IPS-20b (cell line): ENCODE results near the gene CLP1.

Experiments used
- H3K27ac ChIP-seq: one replicate; pipeline ENCODE4 v1.5.1; 2013; ENCODE audit warnings: low read length
- H3K27me3 ChIP-seq: 2 replicates; pipeline ENCODE4 v1.6.1; 2013; ENCODE audit warnings: mild to moderate bottlenecking, low read length, inconsistent platforms; ENCODE audit not compliant: insufficient read depth
- H3K36me3 ChIP-seq: 2 replicates; pipeline ENCODE4 v1.6.1; 2013; ENCODE audit warnings: low read depth, mild to moderate bottlenecking, inconsistent platforms, low read length, moderate library complexity; ENCODE audit not compliant: insufficient read depth
- H3K4me1 ChIP-seq: 2 replicates; pipeline ENCODE4 v1.6.1; 2013; ENCODE audit warnings: mild to moderate bottlenecking, control low read depth, inconsistent platforms, low read length, moderate library complexity; ENCODE audit not compliant: insufficient read depth
- H3K4me3 ChIP-seq: 2 replicates; pipeline ENCODE4 v1.5.1; 2013; ENCODE audit warnings: mild to moderate bottlenecking, low read length, inconsistent platforms
- H3K9ac ChIP-seq: 2 replicates; pipeline ENCODE4 v1.6.1; 2013; ENCODE audit warnings: low read depth, mild to moderate bottlenecking, inconsistent platforms, low read length, moderate library complexity
- H3K9me3 ChIP-seq: 2 replicates; pipeline ENCODE4 v1.6.1; 2013; ENCODE audit warnings: mild to moderate bottlenecking, low read depth, low read length, inconsistent platforms; ENCODE audit not compliant: insufficient read depth

The CLP1 gene

DNA sequence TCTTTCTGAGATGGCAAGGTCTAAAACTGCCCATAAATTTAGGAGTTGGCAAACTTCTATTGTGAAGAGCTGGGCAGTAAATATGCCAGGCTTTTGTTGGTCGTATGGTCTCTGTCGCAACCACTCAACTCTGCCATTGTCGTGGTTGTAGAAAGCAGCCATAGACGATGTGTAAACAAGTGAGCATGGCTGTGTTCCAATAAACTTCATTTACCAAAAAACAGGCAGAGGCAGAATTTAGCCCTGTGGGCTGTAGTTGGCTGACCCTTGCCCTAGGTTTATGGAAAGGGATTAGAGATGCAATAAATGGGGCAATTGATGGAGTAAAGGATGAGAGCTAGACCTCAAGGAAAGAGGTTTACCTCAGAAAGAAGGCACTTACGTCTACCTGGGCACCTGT is 25.4 kb upstream of the CLP1 start:
- Histone ChIP-seq H3K4me3 (no peak overlapping the region), H3K27me3 (peaks cover 5% of the 10 kb centered on the region), H3K36me3 (no peaks in the 10 kb centered on the region), H3K4me1 (peaks cover 5% of the 10 kb centered on the region; the same call in 1 of the 2 replicates), H3K9me3 (no peaks in the 10 kb centered on the region), H3K27ac (no peak overlapping the region), H3K9ac (no peak overlapping the region)

DNA sequence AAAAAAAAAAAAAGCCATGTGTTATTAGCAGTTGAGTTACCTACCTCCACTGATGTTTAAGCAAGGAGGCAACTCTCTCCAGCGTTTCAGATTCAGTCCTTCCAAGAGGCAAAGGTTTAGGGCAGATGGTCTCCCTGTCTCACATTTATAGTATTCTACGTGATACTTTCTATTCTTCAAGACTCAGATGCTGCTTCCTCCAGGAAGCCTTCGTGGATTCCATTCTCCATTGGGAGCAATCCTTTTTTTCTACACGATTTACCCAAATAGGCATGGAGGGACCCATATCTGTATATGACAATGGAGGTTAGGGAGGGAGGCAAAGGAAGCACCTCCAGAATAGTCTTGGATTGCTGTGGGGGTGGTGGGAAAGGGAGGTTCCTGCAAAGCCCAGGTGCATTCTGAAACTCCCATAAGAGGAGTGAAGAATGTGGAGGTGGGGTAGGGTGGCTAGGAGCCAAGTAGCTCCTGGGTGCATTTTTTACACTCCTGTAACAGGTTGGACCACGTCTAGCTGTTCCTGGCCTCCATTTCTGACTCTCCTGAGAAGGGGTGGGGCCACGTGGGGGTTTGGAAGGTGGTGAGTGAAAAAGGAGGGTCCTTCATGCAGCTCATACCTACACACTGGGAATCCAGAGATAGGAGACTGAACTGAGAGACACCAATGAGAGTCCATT is 24.0 kb upstream of the CLP1 start:
- Histone ChIP-seq H3K27me3 (peaks cover 5% of the 10 kb centered on the region), H3K9ac (no peak overlapping the region), H3K4me1 (peaks cover 12% of the 10 kb centered on the region; the same call in 1 of the 2 replicates), H3K36me3 (no peaks in the 10 kb centered on the region; the same call in 1 of the 2 replicates), H3K9me3 (no peaks in the 10 kb centered on the region), H3K27ac (no peak overlapping the region), H3K4me3 (no peak overlapping the region)

DNA sequence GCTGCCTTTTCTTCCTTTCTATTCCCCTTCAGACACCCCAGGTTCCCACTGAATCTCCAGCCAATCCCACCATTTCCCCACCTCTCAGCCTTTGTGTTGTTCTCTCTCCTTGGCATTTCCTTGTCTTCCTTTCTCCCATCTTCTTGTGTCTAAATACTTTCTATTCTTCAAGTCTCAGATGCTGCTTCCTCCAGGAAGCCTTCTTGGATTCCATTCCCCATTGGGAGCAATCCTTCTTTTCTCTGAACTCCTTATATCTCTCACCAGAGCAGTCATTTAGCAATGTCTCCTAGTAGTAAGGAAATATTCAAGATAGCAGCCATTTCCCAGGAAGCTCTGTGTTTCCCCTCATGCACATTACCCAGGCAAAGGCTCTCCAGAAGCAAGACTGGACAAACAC is 23.3 kb upstream of the CLP1 start:
- Histone ChIP-seq H3K4me3 (no peak overlapping the region), H3K4me1 (peaks cover 12% of the 10 kb centered on the region; the same call in 1 of the 2 replicates), H3K27me3 (peaks cover 5% of the 10 kb centered on the region), H3K27ac (no peak overlapping the region), H3K9me3 (no peaks in the 10 kb centered on the region), H3K36me3 (no peaks in the 10 kb centered on the region; the same call in 1 of the 2 replicates), H3K9ac (no peak overlapping the region)

DNA sequence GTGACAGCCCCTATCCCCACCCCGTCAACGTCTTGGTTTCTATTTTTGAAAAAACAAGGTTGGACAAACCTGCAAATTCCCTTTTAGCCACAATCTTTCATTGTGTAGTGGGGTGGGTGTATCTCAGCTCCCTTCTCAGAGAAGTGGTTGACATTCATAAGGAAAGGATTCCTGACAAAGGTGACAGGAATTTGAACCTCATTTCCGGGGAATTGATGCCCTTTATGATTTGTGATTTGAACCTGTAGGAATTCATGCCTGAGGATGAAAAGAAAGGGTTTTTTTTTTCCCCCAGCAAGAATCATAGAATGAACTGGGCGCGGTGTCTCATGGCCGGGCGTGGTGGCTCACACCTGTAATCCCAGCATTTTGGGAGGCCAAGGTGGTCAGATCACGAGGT is 22.3 kb upstream of the CLP1 start:
- H3K4me3 ChIP-seq: no peak overlapping the region
- no peaks in the 10 kb centered on the region for H3K9me3 ChIP-seq
- peaks cover 5% of the 10 kb centered on the region for H3K27me3 ChIP-seq

DNA sequence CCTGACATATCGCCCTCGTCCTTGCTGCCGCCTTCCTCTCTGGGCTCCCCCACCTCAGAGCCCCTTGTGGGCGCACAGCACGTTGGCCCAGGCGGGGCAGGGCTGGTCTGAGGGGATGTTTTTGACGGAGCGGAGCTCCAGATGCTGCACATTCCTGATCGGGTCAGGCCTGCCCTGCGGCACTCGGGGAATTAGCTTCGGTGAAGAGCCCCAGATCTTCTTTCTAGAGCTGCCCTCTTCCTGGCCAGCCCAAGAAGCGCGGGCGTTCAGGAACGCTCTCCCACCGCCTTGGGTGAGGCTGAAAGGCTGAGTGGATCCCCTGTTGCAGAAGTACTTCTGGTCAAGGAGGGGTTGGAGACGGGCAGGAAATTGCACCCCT is 19.9 kb upstream of the CLP1 start:
- peak overlapping the region; percentile 63 for H3K4me3 ChIP-seq

More for the DNA sequence above, 22.3 kb upstream of the CLP1 start:
- peaks cover 7% of the 10 kb centered on the region for H3K36me3 ChIP-seq
- no peak overlapping the region for H3K9ac ChIP-seq
- H3K4me1 ChIP-seq: peaks cover 15% of the 10 kb centered on the region
- H3K27ac ChIP-seq: no peak overlapping the region

DNA sequence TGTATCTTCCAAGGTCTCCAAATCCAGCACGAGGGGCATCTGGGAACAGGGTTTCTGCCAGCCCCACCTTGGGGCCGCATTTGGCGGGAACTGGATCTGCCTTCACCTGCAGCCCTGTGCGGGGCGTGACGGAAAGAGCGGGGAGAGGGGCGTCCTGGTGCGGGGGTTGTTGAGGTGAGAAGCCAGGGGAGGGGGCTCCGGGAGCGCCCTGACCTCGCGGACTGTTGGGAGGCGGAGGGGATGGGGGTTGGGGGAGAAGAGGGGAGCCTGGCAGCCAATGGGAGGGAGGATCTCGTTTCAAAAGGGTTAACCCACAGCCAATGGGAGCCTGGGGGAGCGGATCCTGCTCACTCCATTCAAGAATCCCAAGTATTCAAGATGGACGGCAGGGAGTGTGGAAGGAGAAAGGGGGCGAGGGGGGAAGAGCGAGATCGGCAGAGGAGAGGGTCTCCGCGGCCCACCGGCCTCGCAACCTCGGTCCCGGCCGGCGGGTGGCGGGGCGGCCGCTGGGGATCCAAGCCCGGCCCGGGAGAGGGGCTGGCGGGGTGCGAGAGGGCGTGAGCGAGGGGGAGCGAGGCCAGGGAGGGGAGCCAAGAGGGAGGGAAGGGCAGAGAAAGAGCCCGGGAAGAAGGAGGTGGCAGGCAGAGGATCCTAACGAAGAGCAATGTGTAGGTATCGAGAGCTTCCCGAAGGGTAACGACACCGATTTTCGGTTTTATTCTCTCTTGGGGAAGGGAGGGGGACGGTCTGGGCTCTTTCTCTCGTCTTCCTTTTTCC is 19.4 kb upstream of the CLP1 start:
- Histone ChIP-seq H3K9me3 (no peaks in the 10 kb centered on the region), H3K27me3 (no peaks in the 10 kb centered on the region), H3K4me3 (peak overlapping the region; percentile 98), H3K9ac (peak overlapping the region; percentile 100), H3K36me3 (peaks cover 36% of the 10 kb centered on the region), H3K4me1 (peaks cover 37% of the 10 kb centered on the region), H3K27ac (peak overlapping the region; percentile 99)

More for the DNA sequence above, 19.9 kb upstream of the CLP1 start:
- no peaks in the 10 kb centered on the region for H3K27me3 ChIP-seq
- peaks cover 31% of the 10 kb centered on the region for H3K36me3 ChIP-seq
- no peaks in the 10 kb centered on the region for H3K9me3 ChIP-seq
- peaks cover 32% of the 10 kb centered on the region for H3K4me1 ChIP-seq
- peak overlapping the region; percentile 93 for H3K9ac ChIP-seq
- H3K27ac ChIP-seq: peak overlapping the region; percentile 98

DNA sequence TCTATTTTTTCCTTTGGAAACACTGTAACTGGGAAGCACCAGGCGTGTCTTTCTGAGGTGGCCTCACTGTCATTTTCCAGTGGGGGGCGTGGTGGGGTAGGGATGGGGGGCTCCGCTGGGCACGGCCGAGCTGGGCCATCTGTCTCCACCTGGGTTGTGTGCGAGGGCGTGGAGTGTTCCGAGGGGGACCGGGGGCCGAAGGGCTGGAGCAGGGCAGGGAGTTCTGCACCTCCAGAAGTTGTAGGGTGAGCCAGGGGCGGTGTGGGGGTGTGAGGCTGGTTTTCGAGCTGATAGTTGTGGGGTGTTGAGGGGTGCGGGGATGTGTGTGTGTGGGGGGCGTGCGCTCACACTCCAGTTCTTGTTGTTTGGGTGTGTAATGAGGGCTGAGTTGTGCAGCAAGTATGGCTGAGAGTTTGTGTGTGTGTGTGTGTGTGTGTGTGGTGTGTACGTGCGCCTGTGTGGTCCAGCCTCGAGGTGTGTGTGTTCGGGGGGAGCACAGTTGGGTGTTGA is 18.7 kb upstream of the CLP1 start:
- peak overlapping the region; percentile 99 for H3K27ac ChIP-seq
- H3K4me1 ChIP-seq: peaks cover 44% of the 10 kb centered on the region
- H3K9ac ChIP-seq: peak overlapping the region; percentile 100
- H3K9me3 ChIP-seq: no peaks in the 10 kb centered on the region
- H3K4me3 ChIP-seq: peak overlapping the region; percentile 98
- peaks cover 43% of the 10 kb centered on the region for H3K36me3 ChIP-seq
- H3K27me3 ChIP-seq: no peaks in the 10 kb centered on the region

DNA sequence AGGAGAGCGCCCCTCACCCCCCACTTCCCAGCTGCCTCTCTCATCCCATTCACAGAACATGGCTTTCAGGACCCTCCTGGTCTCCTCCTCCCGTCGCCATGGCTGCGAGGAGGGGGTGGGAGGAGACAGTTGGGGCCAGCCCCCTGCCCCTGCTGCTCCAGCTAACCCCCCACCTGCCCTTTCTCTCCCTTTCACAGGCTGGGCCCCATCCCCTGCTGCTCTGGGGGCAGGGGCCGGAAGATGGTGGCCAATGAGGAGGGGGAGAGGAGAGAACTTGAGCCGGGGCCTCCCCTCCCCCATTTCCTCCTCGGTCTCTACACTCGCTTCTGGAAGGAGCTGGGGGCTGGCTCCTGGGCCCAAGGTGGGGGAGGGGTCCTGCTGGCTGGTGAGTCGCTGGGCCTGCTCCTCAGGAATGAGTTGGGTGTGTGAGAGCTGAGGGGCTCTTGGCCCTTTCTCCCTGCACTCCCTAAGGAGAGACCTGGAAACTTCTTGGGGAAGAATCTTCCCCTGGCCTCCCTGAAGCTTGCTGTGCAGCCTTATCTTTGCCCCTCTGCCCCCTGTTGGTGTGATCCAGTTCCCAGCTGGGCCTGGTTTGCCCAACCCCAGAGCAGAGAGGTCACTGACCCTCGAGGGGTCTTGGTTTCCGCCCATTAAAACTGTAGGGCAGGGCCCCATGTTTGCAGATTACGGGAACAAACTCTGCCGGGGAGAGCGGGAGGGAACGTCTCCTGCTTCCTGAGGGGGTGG is 18.1 kb upstream of the CLP1 start:
- Histone ChIP-seq H3K9ac (peak overlapping the region; percentile 100), H3K9me3 (no peaks in the 10 kb centered on the region), H3K4me1 (peaks cover 46% of the 10 kb centered on the region), H3K36me3 (peaks cover 45% of the 10 kb centered on the region), H3K27ac (peak overlapping the region; percentile 99), H3K4me3 (peak overlapping the region; percentile 98), H3K27me3 (no peaks in the 10 kb centered on the region)

DNA sequence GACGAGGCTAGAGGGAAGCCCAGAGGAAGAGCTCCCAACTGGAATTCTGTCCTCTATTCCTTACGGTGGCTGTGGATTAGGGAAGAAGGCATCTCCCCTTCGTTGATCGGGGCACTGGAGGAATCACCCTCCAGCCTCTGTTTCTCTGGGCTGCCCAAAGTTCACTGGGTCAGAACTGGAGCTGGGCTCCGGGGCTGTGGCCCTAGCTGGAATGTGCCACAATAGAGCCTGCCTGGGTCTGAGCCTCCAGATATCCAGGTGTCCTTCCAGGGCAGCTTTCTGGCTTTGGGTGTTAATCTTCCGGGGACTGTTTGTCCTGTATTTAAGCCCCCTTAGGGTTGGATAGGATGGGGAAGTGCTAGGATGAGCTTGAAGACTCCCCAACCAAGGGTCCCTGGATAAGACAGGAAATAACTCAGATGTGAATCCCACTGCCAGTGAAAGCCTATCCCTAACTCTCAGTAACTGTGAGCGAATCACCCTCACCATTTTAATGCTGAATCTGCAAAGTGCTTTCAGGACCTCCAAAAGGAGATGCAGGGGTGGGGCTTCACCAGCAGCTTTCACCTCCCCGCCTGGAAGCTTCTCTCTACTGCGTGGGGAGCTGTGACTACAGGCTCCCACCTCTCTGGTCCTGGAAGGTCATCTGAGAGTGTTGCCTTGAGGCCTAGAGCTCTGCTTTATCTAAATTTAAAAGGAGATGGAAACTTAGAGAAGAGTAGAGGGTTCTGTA is 17.3 kb upstream of the CLP1 start:
- H3K27ac ChIP-seq: peak overlapping the region; percentile 95
- H3K4me3 ChIP-seq: peak overlapping the region; percentile 98
- no peaks in the 10 kb centered on the region for H3K27me3 ChIP-seq
- H3K9me3 ChIP-seq: no peaks in the 10 kb centered on the region
- peak overlapping the region; percentile 88 for H3K9ac ChIP-seq
- peaks cover 45% of the 10 kb centered on the region for H3K36me3 ChIP-seq
- peaks cover 50% of the 10 kb centered on the region for H3K4me1 ChIP-seq

DNA sequence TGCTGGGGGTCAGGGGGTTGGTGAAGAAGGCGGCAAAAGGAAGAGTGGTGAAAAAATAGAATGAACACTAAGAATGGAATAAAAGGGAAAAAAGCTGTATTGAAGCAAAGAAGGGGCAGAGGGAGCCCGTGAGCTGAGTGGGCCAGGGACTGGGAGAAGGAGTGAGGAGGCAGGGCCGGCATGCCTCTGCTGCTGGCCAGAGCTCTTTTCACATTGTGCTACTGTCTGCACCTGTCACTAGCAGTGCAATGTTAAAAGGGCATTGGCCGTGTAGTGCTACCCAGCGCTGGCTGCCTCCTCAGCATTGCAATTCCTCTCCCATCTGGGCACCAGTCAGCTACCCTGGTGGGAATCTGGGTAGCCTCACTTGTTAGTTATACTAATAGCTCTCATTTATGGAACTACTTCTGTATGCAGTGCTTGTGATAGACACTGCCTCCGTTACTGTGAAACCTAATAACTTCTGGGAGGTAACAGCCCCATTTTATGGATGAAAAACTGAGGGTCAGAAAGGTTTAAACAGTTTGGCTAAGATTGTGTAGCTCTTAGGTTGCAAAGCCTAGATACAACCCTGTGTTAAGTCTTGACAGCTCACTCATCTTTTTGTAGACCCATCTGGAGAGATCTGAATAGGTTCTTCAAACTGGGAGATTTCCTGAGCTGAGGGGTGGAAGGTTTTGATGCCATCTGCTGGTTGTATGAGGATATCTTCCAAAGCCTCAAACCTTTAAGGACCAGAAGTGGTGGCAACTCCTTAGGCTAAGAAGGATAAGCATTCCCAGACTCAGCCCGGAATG is 16.4 kb upstream of the CLP1 start:
- H3K4me1 ChIP-seq: peaks cover 60% of the 10 kb centered on the region
- peaks cover 45% of the 10 kb centered on the region for H3K36me3 ChIP-seq
- no peaks in the 10 kb centered on the region for H3K27me3 ChIP-seq
- peak overlapping the region; percentile 95 for H3K27ac ChIP-seq
- peak overlapping the region; percentile 98 for H3K4me3 ChIP-seq
- H3K9me3 ChIP-seq: no peaks in the 10 kb centered on the region
- H3K9ac ChIP-seq: peak overlapping the region; percentile 88; the same call in 1 of the 2 replicates
